HG03354 (cell line): ENCODE measurements around the gene UFC1.

ENCODE experiments used
- ATAC-seq: cut with Tn5 transposase; IDR thresholded peaks from one replicate; pipeline ENCODE4 v1.9.1; 2021; ENCODE audit warnings: mild to moderate bottlenecking; ENCODE audit not compliant: unreplicated experiment, poor library complexity, severe bottlenecking

The UFC1 gene

DNA sequence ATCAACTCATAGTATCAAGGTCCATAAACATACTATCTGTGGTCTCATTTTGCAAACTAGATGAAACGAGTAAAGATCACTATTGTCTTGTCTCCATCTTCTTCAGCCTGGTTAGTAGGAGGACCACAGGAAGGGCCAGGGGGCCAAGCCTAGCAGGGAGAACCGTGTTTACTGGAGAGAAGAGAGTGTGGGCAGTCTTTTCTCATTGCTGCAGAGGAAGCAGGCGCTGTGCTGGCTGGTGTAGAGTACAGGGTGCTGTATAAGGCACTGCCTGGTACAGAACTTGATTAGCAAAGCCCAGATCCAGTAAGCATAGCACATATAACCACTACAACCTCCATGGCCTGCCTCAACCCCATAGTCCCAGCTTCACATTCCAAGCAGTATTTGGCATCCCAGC is 33.5 kb downstream of the UFC1 start:
- ATAC-seq = no peak

DNA sequence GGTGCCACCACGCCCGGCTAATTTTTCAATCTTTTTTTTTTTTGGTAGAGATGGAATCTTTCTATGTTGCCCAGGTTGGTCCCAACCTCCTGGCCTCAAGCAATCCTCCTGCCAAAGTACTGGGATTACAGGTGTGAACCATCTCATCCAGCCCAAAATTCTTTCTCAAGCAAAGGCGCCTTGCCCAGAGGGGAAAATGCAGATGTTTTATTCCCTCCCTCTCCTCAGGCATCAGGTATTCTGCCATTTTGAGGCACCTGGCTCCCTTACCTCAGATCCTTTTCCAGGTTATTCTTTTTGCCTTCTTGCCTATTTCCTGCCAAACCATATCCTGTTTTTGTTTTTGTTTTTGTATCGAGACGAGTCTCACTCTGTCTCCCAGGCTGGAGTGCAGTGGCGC is 34.6 kb downstream of the UFC1 start:
- no peak for ATAC-seq

DNA sequence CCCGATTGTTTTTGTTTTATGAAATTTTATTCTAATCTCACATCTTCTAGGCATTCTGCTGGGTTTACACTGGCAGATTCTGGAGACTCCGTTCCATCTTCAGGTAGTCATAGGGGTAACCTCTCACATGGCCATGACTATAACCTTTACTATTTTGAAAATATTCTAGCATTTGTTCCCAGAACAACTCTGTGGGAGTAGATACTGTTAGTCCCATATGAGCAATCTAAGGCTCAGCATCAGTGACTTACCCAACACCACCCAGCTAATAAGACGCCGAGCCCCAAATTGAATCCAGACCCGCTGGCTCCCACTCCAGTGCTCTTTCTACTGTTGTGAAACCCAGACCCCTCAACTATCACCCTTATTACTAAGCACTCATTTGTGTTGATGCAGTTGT is 35.3 kb downstream of the UFC1 start:
- ATAC-seq = no peak

DNA sequence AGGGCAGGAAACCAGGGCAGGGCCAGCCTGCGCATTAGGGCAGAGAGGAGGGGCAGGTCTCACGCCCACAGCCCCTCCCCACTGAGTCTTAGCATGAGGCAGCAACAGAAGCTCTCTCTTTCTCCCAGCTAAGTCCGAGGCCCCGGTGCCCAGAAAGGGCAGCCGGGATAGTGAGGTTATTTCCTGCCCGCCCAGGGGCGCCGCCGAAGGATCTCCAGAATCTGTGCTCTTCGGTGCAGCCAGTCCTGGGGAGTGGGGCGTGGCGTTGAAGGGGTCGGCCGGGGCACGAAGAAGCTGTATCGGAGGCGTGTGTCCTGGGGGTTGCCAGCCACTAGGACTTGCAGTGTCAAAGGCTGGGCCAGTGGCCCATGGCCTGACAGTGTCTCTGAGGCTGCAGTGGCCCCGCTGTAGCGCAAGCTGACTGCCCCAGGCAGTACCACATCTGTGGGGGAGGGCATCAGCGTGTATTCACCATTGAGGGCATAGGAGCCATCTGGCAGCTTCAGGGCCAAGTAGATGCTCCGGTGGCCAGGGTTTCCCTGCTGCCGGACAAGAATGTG is 37.3 kb downstream of the UFC1 start:
- ATAC-seq = no peak

DNA sequence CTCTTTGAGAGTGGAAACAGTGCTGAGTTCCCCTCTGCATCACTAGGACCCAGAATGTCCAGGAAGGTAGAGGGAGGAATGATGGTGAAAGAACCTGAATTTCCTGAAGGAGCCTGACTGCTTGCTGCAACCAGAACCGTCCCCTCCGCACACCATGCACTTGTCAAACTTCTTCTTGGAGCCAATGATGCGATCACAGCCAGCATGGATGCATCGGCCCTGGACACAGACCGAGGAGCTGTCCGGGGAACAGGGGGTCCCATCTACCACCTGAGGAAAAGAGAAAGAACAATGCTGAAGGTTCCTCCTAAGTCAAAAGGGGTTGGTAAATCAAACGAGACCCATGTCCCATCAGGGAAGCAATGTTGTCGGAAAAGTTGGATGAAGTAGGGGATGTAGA is 38.2 kb downstream of the UFC1 start:
- ATAC-seq = no peak

DNA sequence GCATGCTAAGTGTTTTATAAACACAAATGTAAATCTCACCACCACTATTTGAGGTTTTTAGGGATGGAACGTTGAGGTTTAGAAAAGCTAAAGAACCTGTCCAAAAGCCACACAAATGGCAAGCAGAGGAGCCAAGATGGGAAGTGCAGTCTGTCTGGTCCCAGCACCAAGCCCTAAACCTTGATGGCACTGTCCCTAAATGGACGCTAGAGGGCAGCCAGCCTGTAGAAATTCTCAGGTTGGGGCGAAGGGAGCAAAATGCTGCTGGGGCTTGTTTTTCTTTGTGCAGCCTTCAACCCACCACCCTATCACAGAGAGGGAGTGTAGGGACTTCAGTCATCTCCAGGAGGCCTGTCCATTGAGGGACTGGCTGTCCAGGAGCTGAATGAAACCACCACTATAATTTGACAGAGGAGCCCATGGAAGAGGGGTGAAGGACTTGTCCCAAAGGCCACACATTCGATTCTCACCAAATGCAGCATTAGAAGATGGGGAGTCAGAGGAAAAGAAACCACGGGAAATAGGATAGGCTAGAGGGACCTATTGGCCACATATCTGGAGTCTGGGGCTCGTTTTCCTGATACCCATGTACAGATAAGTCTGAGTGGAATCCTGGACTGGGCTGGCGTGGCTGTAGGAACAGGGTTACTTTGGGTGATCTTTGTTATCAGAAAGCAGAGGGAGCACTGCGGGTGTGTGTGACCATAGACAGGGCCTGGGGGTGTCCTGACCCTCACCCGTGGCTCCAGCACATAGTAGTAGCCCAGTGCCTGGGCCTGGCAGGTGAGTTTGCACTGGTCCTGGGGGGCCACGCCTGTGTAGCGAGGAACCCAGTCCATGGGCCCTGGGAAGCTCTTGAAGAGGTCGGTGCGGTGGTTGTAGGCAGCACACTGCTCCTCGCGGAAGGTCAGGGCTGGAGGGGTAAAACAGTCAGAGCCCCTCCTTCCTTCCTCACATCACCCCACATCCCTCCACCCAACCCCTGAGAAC is 39.0 kb downstream of the UFC1 start:
- ATAC-seq = peak; percentile 78

DNA sequence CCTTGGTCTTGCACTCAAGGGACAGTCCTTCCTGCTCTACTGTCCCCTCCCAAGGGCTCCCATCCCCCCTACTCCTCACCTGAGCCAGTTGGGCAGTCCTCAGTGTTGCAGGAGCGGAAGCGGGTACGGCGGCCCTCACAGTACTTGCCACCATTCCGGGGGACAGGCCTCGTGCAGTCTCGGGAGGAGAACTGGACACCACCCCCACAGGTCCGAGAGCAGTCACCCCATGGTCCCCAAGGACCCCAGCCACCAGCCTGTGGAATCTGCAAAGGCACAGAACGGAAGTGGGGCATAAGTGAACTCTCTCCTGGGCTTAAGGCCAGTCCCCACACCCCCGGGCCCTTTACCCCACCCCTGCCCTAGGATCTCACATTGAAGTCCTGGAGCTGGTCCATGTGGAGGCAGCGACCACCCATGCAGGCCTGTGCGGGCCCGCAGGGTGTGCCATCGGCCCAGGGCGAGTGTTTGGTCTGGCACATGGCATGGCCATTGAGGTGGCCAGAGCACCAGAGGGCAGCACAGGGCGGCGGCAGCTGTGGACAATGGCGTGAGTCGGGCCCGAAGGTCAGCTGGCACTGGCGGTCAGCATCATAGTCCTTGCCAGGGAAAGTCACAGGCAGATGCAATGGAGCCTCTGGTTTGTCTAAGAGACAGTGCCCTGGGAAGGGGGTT is 39.9 kb downstream of the UFC1 start:
- ATAC-seq = no peak

DNA sequence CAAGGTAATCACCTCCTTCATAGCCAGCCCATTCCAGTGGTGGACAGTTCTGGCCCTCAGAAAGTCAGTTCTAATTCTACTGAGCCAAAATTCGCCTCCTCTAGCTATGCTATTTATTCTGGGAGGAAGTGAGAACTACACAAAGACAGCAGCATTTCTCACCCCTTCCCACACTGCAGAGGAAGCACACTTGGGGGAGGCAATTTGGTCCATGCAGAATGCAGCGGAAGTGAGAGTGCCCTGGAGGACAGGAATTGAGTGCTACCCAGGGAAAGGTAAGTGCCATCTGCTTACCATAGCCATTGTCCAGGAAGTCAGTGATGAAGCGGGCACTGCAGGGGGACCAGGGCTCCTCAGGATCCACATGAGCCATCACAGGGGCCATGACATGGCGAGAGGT is 41.4 kb downstream of the UFC1 start:
- peak; percentile 47 for ATAC-seq

DNA sequence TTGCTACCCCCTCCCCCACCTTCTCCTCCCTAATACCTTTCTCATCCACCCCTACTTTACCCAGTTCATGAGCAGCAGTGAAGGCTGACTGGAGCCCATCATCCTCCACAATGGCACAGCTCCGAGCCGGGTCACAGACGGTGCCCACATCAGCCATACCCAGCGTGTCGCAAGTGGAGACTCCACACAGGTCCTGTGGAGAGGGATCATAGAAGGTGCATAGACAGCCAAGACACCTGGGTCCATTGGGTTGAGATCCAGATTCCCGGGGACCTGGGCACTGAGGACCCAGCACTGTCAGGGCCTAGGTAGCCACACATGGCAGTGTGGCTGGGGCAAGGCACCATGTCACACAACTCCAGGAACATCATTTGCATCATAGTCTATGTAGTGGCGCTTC is 42.3 kb downstream of the UFC1 start:
- ATAC-seq = no peak

DNA sequence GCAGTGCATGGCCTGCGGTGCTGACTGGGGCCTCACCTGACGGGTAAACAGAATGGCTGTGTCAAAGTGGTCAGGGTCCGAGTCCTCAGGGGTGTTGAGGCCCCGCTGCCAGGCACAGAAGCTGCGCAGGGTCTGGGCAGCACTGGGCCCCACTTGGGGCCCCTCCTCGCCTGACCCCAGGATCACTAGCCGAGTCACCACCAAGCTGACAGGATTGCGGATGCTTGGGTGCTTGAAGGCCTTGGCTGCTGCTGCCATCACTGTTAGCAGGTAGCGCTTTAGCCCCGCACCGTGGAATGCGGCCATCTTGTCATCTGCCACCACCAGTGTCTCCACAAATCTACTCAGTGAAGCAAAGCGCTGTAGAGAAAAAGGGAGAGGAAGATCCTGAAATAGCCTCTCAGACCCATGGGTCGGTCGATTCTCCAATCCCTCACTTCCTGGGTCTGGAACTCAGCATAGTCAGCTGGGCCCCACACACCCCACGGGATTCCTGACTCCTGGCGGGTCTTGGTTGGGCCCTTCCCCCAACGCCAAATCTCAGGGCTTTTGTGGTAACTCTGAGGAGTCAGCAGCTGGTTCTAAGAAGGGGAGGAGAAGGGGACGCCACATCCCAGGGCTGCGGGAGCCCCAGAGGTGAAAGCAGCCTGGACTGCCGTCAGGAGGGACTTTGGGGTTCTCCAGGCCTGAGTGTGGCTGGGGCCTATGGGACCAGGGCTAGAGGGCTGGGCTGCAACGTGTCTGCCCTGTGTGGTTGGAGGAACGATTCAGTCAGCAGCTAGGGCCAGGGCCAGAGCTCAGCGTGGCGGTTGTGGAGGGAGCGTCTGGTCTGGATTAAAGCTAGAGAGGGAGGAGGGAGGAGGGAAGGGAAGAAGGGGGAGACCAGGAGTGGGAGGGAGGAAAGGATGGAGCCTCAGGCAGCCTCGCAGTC is 43.0 kb downstream of the UFC1 start:
- no peak for ATAC-seq

DNA sequence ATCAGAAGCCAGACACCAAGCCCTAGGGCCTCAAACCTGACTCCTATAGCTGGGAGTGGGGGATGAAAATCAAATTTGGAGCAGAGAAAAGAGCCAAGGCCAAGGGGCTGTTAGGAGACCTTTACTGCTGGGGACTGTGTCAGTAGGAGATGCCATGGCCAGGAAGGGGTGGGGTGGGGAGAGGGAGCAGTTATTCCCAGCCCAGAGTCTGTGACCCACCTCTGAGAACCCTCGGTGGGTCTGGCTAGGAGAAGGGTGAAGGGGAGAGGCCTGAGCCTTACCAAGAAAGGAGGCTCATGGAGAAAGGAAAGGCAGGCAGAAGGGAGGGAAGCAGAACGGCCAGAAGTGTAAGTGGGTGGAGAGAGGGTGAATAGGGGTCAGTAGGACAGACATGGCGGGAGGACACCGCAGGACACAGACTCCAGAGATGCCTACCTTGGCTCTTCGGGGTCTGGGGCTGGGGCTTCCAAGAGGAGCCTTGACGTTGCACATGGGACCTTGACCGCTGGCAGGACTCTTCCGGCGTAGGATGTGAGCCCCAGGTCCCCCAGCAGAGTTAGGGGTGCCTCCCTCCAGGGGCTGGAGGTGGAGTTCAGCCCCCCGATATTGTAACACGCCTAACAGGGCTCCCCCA is 43.9 kb downstream of the UFC1 start:
- ATAC-seq = no peak

DNA sequence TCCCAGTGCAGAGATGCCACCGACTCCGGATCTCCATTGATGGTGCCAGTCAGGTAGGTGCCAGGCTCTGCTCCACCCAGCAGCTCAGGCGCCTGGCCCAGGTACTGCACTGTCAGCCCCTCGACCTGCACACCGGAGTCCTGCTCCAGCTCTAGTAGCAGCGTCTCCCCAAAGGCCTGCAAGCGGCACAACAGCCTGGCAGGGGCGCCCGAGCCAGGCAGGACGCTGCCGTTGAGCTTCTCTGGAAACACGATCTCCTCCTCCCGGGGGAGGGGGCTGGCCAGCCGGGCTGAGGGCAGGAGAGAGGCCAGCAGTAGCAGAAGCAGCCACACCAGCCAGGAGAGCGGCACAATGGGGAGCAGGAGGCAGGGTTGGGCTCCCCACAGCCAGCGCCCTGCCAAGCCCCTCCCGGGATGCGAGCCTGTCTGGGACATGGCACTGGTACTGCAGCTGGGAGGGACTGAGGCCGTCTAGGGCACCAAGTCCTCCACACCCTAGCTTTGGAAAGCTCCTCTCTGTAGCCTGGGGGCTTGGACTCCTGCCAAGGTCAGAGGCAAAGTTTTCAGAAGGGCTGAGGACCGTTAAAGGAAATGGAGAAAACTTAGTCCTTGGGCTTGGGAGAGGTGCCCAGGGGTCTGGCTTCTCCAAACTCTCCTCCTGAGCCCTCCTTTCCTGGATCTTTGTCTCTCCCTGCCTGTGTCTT is 44.6 kb downstream of the UFC1 start:
- ATAC-seq = no peak

DNA sequence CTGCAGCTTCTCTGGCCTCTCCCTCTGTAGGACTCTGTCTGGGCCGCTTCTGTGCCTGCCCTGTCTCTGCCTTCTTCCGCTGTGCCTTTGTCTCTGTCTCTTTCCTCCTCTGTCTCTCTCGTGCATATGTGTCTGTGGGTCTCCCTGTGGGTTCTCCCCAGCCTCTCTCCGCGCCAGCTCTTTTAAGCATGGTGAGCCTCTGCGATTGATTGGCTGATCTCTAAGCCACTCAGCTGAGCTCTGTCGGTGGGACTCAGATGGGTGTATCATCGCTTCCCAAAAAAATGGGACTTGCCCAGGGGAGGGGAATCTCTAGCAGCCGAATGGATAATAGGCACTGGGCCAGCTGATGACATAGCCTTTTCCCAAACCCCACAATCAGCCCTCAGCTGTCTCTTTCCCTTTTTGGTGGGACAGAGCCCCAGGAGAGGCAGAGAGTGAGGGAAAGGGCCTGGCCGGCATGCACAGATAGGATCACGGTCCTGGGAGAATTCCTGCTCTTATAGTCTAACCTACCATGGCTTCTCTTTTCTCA is 45.2 kb downstream of the UFC1 start, which contains the start of gene ADAMTS4:
Gene ADAMTS4, minus strand, starts transcription at position 158 of the 535 bp plus-strand sequence. CDS start 427 bp downstream, outside the sequence.
- no peak for ATAC-seq

DNA sequence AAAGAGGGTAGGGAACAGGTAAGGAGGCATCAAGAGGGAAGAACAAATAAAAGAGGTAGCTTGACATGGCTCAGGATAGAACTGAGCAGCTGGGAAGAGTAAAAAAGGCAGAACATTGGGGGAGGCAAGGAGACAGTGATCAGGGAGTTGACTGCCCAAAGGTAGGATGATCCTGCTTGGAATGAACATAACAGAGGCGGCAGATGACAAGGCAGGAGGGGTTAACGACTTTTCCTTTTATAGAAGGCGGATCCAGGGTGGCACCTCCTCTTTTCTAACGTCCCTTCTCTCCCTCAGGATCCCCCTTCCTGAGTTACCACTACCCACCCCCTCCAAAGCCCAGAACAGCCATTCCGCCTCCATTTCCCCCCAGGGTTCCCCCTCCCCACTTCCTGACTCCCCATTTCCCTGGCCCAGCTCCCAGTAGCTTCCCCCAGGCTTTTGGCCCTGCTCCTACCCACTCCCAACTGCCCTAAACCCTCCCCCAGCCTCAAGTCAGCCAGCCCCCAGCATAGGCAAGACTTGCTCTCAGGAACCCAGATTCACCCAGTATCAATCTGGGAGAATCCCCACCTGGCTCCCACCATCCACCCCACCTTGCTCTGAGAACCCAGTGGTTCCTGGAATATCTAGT is 45.8 kb downstream of the UFC1 start:
- no peak for ATAC-seq

DNA sequence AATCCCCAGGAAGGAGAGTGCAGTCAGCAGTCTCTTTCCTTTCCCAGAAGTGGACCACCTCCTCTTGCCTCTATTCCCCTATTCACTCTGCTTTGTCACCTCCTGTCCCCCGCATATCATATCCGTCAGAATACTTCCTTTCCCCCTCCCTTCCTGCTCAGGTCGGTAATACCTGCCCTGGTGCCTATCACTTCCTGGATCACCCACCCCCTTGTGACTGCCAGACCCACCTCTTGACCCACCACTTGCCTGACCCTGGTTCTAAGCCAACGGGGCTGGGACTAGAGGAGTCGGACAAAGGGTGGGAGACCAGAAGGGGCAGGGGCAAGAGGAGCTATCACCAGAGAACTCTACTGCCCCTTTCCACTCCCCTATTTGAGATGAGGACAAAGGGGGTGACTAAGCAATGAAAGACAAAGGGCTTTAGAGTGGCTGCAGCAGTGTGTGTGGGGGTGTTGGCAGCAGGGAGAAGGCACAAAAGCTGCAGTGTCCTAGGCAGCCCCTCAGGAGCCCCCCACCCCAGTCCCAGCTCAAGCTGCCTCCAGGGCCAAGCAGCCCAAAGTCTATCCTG is 46.7 kb downstream of the UFC1 start:
- ATAC-seq = no peak

DNA sequence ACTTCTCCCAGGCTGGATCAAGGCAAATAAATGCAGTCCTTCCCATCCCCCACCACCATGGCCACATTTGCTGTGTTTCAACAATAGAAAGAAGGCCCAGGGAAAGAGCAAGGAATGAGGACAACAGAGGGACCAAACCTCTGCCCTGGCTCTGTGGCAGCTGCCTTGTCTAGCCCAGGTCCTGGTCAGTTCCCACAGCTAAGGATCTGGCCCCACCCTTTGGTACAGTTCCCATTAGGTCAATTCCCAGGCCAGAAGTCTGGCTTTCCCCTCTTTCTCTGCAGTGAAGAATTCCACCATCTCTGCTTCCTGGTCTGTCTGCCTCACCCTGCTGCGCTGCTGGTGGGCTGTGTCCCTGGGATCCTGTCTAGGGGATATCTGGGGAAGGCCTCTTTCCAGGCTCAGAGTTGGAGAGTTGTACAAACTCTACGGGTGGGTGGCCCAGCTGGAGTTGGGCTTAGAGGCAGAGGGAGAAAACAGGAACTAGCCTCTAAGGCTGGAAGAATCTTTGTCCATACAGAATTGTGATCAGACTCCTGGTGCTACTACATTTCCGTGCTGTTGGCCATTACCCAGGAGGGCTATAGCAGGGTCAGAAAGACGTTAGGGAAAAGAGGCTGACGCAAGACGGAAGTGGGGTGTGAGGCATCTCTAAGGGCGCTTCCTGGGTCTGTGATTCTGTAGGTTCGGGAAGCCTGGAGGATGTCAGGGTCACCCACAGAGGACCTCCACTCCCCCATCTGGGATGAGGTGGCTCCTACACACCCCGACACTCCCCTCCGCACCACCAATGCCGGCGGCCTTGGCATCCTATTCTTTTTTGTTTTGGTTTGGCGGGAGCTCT is 47.4 kb downstream of the UFC1 start:
- no peak for ATAC-seq
